B cell (primary cell): ENCODE measurements around the gene SFXN5. TPM values are rescaled to one million over a fixed set of nuclear protein-coding genes. Genes with fewer than 3 reads are reported as not detected.

ENCODE experiments used
- ATAC-seq: fragments of 200-7000 bp; cut with Tn5 transposase; one replicate; pipeline ENCODE4 v1.10.0; 2021; ENCODE audit warnings: low read depth, mild to moderate bottlenecking, moderate number of reproducible peaks, moderate library complexity
- CTCF ChIA-PET: fragments of 350-600 bp; sonication (Branson Sonifier 250); formaldehyde crosslinking; loops from one replicate; lab custom pipeline; 2021; ENCODE audit warnings: antibody characterized with exemption, inconsistent platforms; lab: Charles Lee
- POLR2A ChIA-PET: fragments of 350-600 bp; sonication (Branson Sonifier 250); formaldehyde crosslinking; loops from one replicate; lab custom pipeline; 2021; ENCODE audit warnings: antibody characterized with exemption; lab: Charles Lee
- DNase-seq: peaks from one replicate; pipeline ENCODE4 v3.0.0; 2013
- H2AFZ ChIP-seq: 2 replicates; pipeline ENCODE4 v1.6.1; 2012; ENCODE audit warnings: mild to moderate bottlenecking, low read depth, low read length; ENCODE audit not compliant: insufficient read depth, poor library complexity, severe bottlenecking
- H3K27ac ChIP-seq, 2 donors: 1 replicate in 1 of 2; 2 replicates in 1 of 2; pipeline ENCODE4 v1.5.1; 2012 to 2013; ENCODE audit warnings: low read length in 2 of 2, mild to moderate bottlenecking in 2 of 2, moderate library complexity in 1 of 2
- H3K27me3 ChIP-seq, 4 experiments: fragments of 200-600 bp in 1 of 4; sonication (generic) in 1 of 4; replicated peaks in 1 of 4; 1 replicate in 2 of 4; 2 replicates in 2 of 4; pipeline versions ENCODE4 v1.6.1 to v1.7.0; 2013 to 2016; ENCODE audit warnings: low read length in 3 of 4, mild to moderate bottlenecking in 2 of 4, mixed read lengths in 1 of 4, moderate library complexity in 1 of 4; ENCODE audit not compliant: insufficient read depth in 4 of 4, control insufficient read depth in 3 of 4; ENCODE audit errors: control extremely low read depth in 1 of 4
- H3K36me3 ChIP-seq, 2 experiments: replicated peaks in 1 of 2; 1 replicate in 1 of 2; 2 replicates in 1 of 2; pipeline versions ENCODE4 v1.6.1 to v1.7.1; 2013; ENCODE audit warnings: low read length in 1 of 2; ENCODE audit not compliant: insufficient read depth in 2 of 2, control insufficient read depth in 1 of 2; ENCODE audit errors: control extremely low read depth in 1 of 2, extremely low read depth in 1 of 2
- H3K4me1 ChIP-seq, 2 donors: fragments of 200-600 bp in 1 of 2; sonication (generic) in 1 of 2; 1 replicate in 1 of 2; 2 replicates in 1 of 2; pipeline versions ENCODE4 v1.5.1 to v1.6.1; 2013 to 2017; ENCODE audit warnings: low read length in 2 of 2; ENCODE audit not compliant: control insufficient read depth in 2 of 2, insufficient read depth in 2 of 2
- H3K4me2 ChIP-seq: replicated peaks from 2 replicates; pipeline ENCODE3; 2012; ENCODE audit warnings: mild to moderate bottlenecking, low read depth, low read length; ENCODE audit not compliant: poor library complexity, severe bottlenecking
- H3K4me3 ChIP-seq, 5 experiments: fragments of 200-600 bp in 1 of 5; sonication (generic) in 1 of 5; 1 replicate in 3 of 5; 2 replicates in 2 of 5; pipeline versions ENCODE4 v1.5.1 to v1.7.0; 2011 to 2016; ENCODE audit warnings: low read length in 4 of 5, mild to moderate bottlenecking in 4 of 5, low read depth in 2 of 5, control low read depth in 1 of 5, moderate library complexity in 1 of 5; ENCODE audit not compliant: insufficient read depth in 1 of 5; ENCODE audit errors: control extremely low read depth in 1 of 5, extremely low read depth in 1 of 5
- H3K79me2 ChIP-seq: fragments of 200-600 bp; sonication (generic); one replicate; pipeline ENCODE4 v1.6.0; 2016; ENCODE audit warnings: low read length; ENCODE audit not compliant: control insufficient read depth, insufficient read depth
- H3K9ac ChIP-seq: fragments of 200-600 bp; sonication (generic); 2 replicates; pipeline ENCODE4 v1.6.1; 2017; ENCODE audit warnings: mild to moderate bottlenecking, low read length, moderate library complexity
- H3K9me3 ChIP-seq, 3 donors: one replicate each; pipeline versions ENCODE4 v1.6.1 to v1.7.1; 2013; ENCODE audit warnings: low read length in 2 of 3; ENCODE audit not compliant: control insufficient read depth in 2 of 3, insufficient read depth in 1 of 3; ENCODE audit errors: control extremely low read depth in 1 of 3
- H4K20me1 ChIP-seq: 2 replicates; pipeline ENCODE4 v1.6.0; 2012; ENCODE audit warnings: mild to moderate bottlenecking, low read length; ENCODE audit not compliant: insufficient read depth, control insufficient read depth, poor library complexity, severe bottlenecking
- H3K27ac Mint-ChIP-seq: one replicate; pipeline ENCODE4 v1.8.0; 2021; ENCODE audit warnings: mixed read lengths
- H3K27me3 Mint-ChIP-seq: one replicate; pipeline ENCODE4 v1.8.0; 2021; ENCODE audit warnings: mixed read lengths
- H3K4me1 Mint-ChIP-seq: one replicate; pipeline ENCODE4 v1.8.0; 2021; ENCODE audit warnings: mixed read lengths
- H3K4me3 Mint-ChIP-seq: one replicate; pipeline ENCODE4 v1.8.0; 2021; ENCODE audit warnings: mixed read lengths
- H3K9me3 Mint-ChIP-seq: one replicate; pipeline ENCODE4 v1.8.0; 2022; ENCODE audit warnings: mixed read lengths; ENCODE audit not compliant: insufficient read depth
- EZH2 ChIP-seq: IDR thresholded peaks from 2 replicates; pipeline ENCODE4 v1.6.1; 2012; ENCODE audit warnings: borderline replicate concordance, low read depth, mild to moderate bottlenecking, moderate library complexity, low read length; ENCODE audit not compliant: insufficient read depth, poor library complexity, severe bottlenecking
- WGBS: methylation state at CpG from one replicate; pipeline ENCODE4 v1.1.5; 2013; ENCODE audit warnings: missing lambda C conversion rate; ENCODE audit not compliant: insufficient coverage; 5-methylcytosine and 5-hydroxymethylcytosine counted together
- intact Hi-C: fragments of 100-400 bp; cut with micrococcal nuclease; formaldehyde crosslinking; loops from one replicate; pipeline ENCODE4 v1.10.0; 2022
- polyA plus RNA-seq: library from polyadenylated mRNA; depleted of rRNA; stranded (reverse); fragments of >200 nt; gene quantifications from 2 replicates; pipeline ENCODE4 v1.2.3, GENCODE V29; 2012
- total RNA-seq, 2 donors: library from RNA; stranded (reverse); fragments of 120-200 nt in 1 of 2; gene quantifications; 1 replicate in 1 of 2; 2 replicates in 1 of 2; pipeline versions ENCODE4 v1.2.3 to v1.2.4, GENCODE V29; 2013 to 2022
- TF ChIP-seq, protein P1 (sequence below): fragments of 200-600 bp; IDR thresholded peaks from one replicate; pipeline ENCODE4 v1.8.0; 2022; ENCODE audit warnings: antibody characterized with exemption, mild to moderate bottlenecking

The SFXN5 gene
- total and polyA plus RNA-seq, 2 donors (not counting 1 experiment from before 2014, with no cell fraction given): 8.0 to 16.9 TPM

DNA sequence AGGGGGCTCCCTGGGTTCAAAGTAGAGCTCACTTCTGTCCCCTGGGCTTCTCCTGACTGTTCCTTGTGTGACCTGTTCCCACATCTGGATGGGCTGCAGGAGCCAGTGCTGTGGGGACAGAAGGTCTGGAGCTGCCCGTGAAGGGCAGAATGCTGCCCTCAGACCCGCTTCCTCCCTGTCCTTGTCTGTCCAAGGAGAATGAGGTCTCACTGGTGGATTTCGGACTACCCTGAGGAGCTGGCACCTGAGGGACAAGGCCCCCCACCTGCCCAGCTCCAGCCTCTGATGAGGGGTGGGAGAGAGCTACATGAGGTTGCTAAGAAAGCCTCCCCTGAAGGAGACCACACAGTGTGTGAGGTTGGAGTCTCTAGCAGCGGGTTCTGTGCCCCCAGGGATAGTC lies 138.7 kb downstream of the SFXN5 start:
- Histone ChIP-seq H3K27ac (no peak overlapping the region), H3K4me3 (no peak overlapping the region), H3K9me3 (no peaks in the 10 kb centered on the region), H3K79me2 (no peaks in the 10 kb centered on the region), H3K9ac (no peak overlapping the region), H3K27me3 (peaks cover 0 to 35% (median 14%) of the 10 kb centered on the region in 4 experiments), H3K4me1 (no peaks in the 10 kb centered on the region), H3K36me3 (no peaks in the 10 kb centered on the region), H2AFZ (no peak overlapping the region), H4K20me1 (no peaks in the 10 kb centered on the region), H3K4me2 (no peak overlapping the region)
- H3K9me3 Mint-ChIP-seq: no peaks in the 10 kb centered on the region
- TF ChIP-seq, protein P1, sequence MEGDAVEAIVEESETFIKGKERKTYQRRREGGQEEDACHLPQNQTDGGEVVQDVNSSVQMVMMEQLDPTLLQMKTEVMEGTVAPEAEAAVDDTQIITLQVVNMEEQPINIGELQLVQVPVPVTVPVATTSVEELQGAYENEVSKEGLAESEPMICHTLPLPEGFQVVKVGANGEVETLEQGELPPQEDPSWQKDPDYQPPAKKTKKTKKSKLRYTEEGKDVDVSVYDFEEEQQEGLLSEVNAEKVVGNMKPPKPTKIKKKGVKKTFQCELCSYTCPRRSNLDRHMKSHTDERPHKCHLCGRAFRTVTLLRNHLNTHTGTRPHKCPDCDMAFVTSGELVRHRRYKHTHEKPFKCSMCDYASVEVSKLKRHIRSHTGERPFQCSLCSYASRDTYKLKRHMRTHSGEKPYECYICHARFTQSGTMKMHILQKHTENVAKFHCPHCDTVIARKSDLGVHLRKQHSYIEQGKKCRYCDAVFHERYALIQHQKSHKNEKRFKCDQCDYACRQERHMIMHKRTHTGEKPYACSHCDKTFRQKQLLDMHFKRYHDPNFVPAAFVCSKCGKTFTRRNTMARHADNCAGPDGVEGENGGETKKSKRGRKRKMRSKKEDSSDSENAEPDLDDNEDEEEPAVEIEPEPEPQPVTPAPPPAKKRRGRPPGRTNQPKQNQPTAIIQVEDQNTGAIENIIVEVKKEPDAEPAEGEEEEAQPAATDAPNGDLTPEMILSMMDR: no peak
- TF ChIP-seq EZH2: no peak
- H3K27me3 Mint-ChIP-seq: peaks cover 19% of the 10 kb centered on the region
- H3K4me1 Mint-ChIP-seq: no peaks in the 10 kb centered on the region
- ChIA-PET CTCF (no interaction called here), POLR2A (no interaction called here)
- H3K4me3 Mint-ChIP-seq: no peak overlapping the region
- intact Hi-C loops: no loop called here
- no peak overlapping the region for H3K27ac Mint-ChIP-seq
- DNase-seq: no peak
- WGBS: 81% methylated on average over 3 of the region's 4 CpGs
- ATAC-seq: no peak

DNA sequence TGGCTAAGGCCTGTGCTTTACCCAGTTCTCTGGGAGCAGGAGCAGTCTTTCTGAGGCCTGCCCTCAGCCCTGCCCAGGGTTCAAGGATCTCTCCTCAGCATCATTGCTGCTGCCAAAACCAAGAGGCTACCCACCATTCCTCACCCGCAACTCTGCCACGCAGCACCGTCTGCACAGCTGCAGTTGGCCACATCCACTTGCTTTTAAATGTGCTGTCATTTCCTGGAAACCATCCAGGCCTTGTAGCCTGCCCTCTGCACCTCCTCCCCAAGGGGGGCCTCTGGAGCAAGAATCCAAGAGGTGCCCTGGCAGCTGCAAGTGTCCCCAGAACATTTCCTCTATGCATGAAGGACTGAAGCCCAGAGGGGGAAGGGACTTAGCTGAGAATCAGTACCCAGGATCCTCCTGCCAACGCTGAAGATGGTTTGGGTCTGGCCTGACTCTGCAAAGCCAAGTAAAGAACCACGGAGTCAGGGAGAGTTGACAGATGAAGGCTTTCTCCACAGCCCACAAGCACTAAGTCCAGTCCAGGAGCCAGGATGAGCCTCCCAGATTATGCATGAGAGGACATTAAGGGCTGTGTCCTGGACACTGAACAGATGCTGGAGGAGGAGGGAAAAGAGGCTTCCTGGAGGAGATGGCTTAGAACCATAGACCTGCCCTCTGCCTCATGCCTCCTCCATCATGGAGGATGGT lies 139.3 kb downstream of the SFXN5 start:
- Histone ChIP-seq H4K20me1 (no peaks in the 10 kb centered on the region), H3K36me3 (no peaks in the 10 kb centered on the region), H3K9ac (no peak overlapping the region), H3K27ac (no peak overlapping the region), H3K79me2 (no peaks in the 10 kb centered on the region), H3K27me3 (peaks cover 0 to 40% (median 20%) of the 10 kb centered on the region in 4 experiments), H3K4me2 (no peak overlapping the region), H3K4me1 (no peaks in the 10 kb centered on the region), H3K9me3 (no peaks in the 10 kb centered on the region), H3K4me3 (no peak overlapping the region), H2AFZ (no peak overlapping the region)
- H3K9me3 Mint-ChIP-seq: no peaks in the 10 kb centered on the region
- peaks cover 19% of the 10 kb centered on the region for H3K27me3 Mint-ChIP-seq
- CTCF ChIA-PET: no interaction called here
- intact Hi-C loops: no loop called here
- no peak overlapping the region for H3K27ac Mint-ChIP-seq
- WGBS: 50% methylated on average over 5 of the region's 5 CpGs
- no peak for TF ChIP-seq EZH2
- TF ChIP-seq, protein P1: no peak
- H3K4me3 Mint-ChIP-seq: no peak overlapping the region
- DNase-seq: no peak
- no peaks in the 10 kb centered on the region for H3K4me1 Mint-ChIP-seq
- POLR2A ChIA-PET: no interaction called here
- no peak for ATAC-seq
